WI38 (cell line): ENCODE measurements around the gene COPB1.

ENCODE experiments used
- H3K4me3 ChIP-seq: 2 replicates; pipeline ENCODE4 v1.5.1; 2011; ENCODE audit warnings: low read depth, mild to moderate bottlenecking, control low read depth, low read length
- TF ChIP-seq, protein P1 (sequence below): IDR thresholded peaks from 2 replicates; pipeline ENCODE4 v1.5.1; 2012; ENCODE audit warnings: low read depth, mild to moderate bottlenecking, control low read depth, low read length

COPB1 gene

DNA sequence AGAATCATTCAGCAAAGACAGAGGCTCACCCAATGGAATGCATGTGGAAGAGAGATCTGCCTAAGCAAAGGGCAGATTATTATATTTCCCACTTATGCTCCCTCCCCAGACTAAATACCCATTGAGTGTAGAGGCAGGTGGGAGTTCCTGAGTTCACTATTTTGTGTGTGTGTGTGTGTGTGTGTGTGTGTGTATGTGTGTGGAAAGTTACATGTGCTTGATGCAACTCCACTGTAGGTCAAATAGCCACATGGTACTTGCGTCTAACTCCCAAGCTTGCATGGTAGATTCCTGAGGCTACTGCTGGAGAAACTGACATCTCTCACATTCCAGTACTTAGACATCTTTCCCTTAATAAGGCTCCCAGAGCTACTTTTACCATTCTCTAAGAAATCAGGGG, 3.4 kb upstream of the COPB1 start:
- TF ChIP-seq, protein P1, sequence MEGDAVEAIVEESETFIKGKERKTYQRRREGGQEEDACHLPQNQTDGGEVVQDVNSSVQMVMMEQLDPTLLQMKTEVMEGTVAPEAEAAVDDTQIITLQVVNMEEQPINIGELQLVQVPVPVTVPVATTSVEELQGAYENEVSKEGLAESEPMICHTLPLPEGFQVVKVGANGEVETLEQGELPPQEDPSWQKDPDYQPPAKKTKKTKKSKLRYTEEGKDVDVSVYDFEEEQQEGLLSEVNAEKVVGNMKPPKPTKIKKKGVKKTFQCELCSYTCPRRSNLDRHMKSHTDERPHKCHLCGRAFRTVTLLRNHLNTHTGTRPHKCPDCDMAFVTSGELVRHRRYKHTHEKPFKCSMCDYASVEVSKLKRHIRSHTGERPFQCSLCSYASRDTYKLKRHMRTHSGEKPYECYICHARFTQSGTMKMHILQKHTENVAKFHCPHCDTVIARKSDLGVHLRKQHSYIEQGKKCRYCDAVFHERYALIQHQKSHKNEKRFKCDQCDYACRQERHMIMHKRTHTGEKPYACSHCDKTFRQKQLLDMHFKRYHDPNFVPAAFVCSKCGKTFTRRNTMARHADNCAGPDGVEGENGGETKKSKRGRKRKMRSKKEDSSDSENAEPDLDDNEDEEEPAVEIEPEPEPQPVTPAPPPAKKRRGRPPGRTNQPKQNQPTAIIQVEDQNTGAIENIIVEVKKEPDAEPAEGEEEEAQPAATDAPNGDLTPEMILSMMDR = no peak
- H3K4me3 ChIP-seq = no peak overlapping the region

DNA sequence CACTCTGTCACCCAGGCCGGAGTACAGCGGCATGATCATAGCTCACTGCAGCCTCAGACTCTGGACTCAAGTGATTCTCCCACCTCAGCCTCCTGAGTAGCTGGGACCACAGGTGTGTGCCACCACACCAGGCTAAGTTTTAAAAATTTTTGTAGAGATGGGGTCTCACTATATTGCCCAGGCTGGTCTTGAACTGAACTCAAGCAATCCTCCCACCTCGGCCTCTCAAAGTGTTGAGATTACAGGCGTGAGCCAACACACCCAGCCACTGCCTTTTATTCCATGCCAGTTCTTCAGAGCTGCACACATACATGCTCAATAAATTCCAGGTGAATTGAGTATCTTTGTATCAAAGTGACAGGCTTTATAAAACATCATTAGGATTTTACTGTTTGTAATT, 2.4 kb upstream of the COPB1 start:
- TF ChIP-seq, protein P1 = no peak
- H3K4me3 ChIP-seq = no peak overlapping the region

DNA sequence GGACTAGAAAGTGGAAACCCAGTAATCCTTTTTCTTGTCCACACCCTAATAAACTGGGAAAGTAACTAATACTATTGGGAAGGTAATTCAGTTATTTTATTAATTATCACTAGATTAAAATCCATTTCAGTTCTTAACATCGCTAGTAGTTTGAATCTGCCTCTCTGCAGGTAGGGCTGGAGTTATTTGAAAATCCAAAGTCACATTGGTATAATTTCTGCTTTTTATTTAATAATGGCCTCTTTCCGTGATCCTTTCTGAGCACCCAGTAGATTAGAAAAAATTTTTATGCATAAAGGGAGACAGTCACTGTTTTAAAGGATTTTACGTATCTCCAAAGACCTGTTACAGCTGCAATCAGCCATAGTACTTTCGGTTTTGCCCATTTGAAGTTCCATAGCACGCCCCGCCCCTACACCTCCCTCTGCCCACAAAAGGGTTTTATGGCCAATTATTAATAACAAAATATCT, 605 bp upstream of the COPB1 start:
- peak overlapping the region; percentile 94 for H3K4me3 ChIP-seq
- TF ChIP-seq, protein P1 = no peak

DNA sequence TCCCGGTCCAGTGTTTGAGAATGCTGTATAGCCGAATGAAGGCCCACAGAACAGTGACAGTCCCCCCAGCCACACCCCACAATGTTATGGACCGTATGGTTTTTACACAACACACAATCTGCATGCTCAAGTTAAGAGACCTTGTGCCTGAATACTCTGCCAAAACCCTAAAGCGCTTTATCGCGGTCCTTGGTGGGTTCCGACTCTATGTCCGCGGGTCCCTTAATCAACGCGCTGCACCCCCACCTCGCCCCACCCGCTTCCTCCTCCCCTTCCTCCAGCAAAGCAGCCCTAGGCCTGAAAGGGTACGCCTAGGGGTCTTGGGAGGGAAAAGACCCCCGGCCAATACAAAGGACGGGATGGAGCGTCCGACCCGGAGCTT, 442 bp downstream of the COPB1 start:
- peak overlapping the region; percentile 94 for H3K4me3 ChIP-seq
- TF ChIP-seq, protein P1 = no peak

DNA sequence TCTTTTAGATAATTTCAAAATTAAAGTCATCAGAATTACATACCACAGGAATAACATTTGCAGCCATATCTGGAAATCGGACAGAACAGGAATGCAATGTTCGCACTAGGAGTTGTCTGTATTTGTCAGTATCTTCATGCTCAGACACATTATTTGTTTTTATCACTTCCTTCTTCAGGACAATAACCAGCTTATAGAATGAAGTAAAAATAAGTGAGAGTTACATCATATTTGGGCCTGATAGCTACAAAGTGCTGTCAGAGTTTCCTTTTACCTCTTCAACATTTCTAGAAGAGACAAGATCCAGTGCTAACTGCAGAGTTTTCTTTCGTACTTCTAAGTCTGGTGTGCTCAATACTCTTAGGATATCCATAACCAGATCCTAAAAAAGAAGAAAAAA, 18.9 kb downstream of the COPB1 start:
- no peak overlapping the region for H3K4me3 ChIP-seq
- TF ChIP-seq, protein P1 = no peak

DNA sequence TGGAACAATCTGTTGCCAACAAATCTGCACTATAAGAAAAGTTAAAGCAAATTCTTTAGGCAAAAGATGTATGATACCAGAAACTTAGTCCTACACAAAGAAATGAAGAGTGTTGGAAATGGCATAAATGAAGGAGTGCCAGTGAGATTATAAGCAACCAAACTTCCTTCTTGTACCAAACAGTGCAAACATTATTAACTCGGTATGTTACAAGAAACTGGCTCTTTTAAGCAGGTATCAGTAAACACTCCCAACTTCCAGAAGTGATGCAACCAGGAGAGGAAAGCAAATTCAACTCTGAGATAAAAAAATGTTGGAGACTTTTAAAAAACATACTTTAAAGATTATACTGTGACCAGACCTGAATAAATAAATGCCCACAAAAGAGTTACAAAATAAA, 28.5 kb downstream of the COPB1 start:
- TF ChIP-seq, protein P1 = no peak
- H3K4me3 ChIP-seq = no peak overlapping the region

DNA sequence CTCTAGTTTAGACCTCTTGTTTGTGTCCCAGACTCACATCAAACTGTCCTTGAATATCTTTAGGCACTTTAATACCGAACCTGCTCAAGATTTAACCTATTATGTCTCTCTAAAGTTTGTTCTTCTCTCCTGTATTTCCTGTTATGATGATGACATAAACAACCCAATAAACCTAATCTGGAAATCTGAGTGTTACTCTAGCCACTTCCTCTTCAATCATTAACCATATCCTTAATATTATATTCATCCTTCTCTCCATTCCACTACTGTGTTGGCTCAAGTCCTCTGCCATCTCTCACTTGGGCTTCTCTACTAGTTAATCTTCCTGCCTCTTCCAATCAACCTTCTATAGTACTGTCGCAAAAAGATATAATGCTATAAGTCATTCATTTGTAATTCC, 36.0 kb downstream of the COPB1 start:
- TF ChIP-seq, protein P1 = no peak
- H3K4me3 ChIP-seq = no peak overlapping the region
